Left ventricle myocardium inferior (tissue), 1 donor: Measurements from ENCODE around the gene SPINDOC. TPM values are rescaled to one million over a fixed set of nuclear protein-coding genes. Genes with fewer than 3 reads are reported as not detected.

Experiments
- DNase-seq: peaks from one replicate; pipeline ENCODE4 v3.0.0-alpha.2; 2020
- H3K27ac ChIP-seq: fragments of 200-600 bp; replicated peaks from 2 replicates; pipeline ENCODE4 v1.8.0; 2021
- H3K27me3 ChIP-seq: fragments of 200-600 bp; 2 replicates; pipeline ENCODE4 v1.8.0; 2021; ENCODE audit warnings: low read depth
- H3K36me3 ChIP-seq: fragments of 200-600 bp; 2 replicates; pipeline ENCODE4 v1.8.0; 2021
- H3K4me1 ChIP-seq: fragments of 200-600 bp; 2 replicates; pipeline ENCODE4 v1.8.0; 2021
- H3K4me3 ChIP-seq: fragments of 200-600 bp; 2 replicates; pipeline ENCODE4 v1.8.0; 2021; ENCODE audit warnings: mild to moderate bottlenecking, moderate library complexity
- H3K9me3 ChIP-seq: fragments of 200-600 bp; replicated peaks from 2 replicates; pipeline ENCODE4 v1.8.0; 2021
- CTCF ChIP-seq: fragments of 200-600 bp; IDR thresholded peaks from 2 replicates; pipeline ENCODE4 v1.8.0; 2021; ENCODE audit warnings: antibody characterized with exemption, mild to moderate bottlenecking, borderline replicate concordance
- intact Hi-C: fragments of 100-400 bp; cut with micrococcal nuclease; formaldehyde crosslinking; loops from one replicate; pipeline ENCODE4 v1.11.0; 2022
- total RNA-seq: library from RNA; stranded (reverse); fragmentation: NEBNext Ultra II Directional; extraction: Animal tissue kit (Norgen Biotek cat#: 25700); gene quantifications from one replicate; pipeline ENCODE4 v1.2.1, GENCODE V29; 2021
- donor health status: DM: no; HTN: yes; CAD: no; lungs with severe emphysema.

Gene SPINDOC
- total RNA-seq, 1 donor from 2014 or later = 14.0 TPM

DNA sequence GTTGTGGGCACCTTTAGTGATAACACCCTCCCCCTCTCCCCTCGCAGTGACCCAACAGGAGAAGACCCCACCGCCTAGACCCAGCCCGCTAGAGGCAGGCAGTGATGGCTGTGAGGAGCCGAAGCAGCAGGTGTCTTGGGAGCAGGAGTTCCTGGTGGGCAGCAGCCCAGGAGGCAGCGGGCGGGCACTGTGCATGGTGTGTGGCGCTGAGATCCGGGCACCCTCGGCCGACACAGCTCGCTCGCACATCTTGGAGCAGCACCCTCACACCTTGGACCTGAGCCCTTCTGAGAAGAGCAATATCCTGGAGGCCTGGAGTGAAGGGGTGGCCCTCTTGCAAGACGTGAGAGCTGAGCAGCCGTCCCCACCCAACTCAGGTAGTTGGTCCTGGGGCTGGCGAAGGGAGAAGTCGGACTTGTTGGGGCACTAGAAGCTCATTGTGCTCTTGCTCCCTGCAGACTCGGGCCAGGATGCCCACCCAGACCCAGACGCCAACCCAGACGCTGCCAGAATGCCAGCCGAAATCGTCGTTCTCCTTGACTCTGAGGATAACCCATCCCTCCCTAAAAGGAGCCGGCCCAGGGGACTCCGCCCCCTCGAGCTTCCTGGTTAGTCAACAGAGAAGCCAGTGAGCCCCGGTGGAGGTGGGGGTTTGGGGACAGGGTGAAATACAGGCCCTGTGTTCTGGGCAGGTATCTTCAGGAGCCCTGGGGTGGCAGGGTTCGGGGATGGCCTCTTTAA lies 4.7 kb downstream of the SPINDOC start:
- no peak overlapping the region for H3K27ac ChIP-seq
- H3K4me1 ChIP-seq = peaks cover 24% of the 10 kb centered on the region
- intact Hi-C loops = no loop called here
- H3K9me3 ChIP-seq = no peaks in the 10 kb centered on the region
- peaks cover 56% of the 10 kb centered on the region for H3K36me3 ChIP-seq
- no peak for DNase-seq
- no peak overlapping the region for H3K4me3 ChIP-seq
- no peaks in the 10 kb centered on the region for H3K27me3 ChIP-seq
- no peak for TF ChIP-seq CTCF

DNA sequence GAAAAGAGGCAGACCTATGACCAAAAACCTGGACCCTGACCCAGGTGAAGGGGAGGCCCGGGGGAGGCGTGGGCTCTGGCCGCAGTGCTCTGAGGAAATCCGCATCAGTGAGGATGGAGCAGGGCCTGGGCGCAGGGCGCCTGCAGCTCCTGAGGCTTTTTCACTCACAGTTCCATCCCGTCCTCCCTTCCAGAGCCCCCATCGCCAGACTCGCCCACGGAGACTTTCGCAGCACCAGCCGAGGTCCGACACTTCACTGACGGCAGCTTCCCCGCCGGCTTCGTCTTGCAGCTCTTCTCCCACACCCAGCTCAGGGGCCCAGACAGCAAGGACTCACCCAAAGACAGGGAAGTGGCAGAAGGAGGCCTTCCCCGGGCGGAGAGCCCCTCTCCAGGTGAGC lies 5.4 kb downstream of the SPINDOC start:
- peaks cover 63% of the 10 kb centered on the region for H3K36me3 ChIP-seq

DNA sequence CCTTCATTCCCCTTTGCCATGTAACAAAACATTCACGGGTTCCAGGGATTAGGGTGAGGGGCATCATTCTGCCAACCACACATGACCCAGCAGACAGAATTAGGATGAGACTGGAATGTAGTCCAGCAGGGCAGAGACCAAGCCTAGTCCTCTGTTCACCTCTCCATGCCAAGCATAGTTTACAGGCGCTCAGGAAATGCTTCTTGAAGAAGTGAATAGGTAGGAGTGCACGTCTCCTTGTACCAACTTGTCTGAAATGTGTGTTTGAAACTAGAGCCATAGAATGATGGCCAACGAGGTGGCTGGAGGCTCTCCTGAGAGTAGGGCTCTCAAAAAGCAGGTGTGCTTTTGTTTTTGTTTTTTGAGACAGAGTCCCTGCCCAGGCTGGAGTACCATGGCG lies 8.2 kb downstream of the SPINDOC start:
- Histone ChIP-seq H3K4me1 (no peaks in the 10 kb centered on the region), H3K4me3 (no peak overlapping the region), H3K36me3 (peaks cover 87% of the 10 kb centered on the region), H3K9me3 (no peaks in the 10 kb centered on the region), H3K27ac (no peak overlapping the region), H3K27me3 (no peaks in the 10 kb centered on the region)
- TF ChIP-seq CTCF = no peak
- intact Hi-C loops = no loop called here
- no peak for DNase-seq

More for the DNA sequence above, 5.4 kb downstream of the SPINDOC start:
- Histone ChIP-seq H3K4me3 (no peak overlapping the region), H3K27ac (no peak overlapping the region), H3K4me1 (peaks cover 21% of the 10 kb centered on the region), H3K9me3 (no peaks in the 10 kb centered on the region), H3K27me3 (no peaks in the 10 kb centered on the region)
- TF ChIP-seq CTCF = no peak
- no peak for DNase-seq
- intact Hi-C loops = no loop called here

GRCh38 chr11:63826471-63827190 lies 13.4 kb downstream of the SPINDOC start:
- no peak for TF ChIP-seq CTCF
- no peak overlapping the region for H3K4me3 ChIP-seq
- H3K27ac ChIP-seq = no peak overlapping the region
- no peaks in the 10 kb centered on the region for H3K27me3 ChIP-seq
- H3K4me1 ChIP-seq = no peaks in the 10 kb centered on the region
- intact Hi-C loops = no loop called here
- peaks cover 62% of the 10 kb centered on the region for H3K36me3 ChIP-seq
- no peak for DNase-seq
- no peaks in the 10 kb centered on the region for H3K9me3 ChIP-seq

GRCh38 chr11:63829823-63830489 lies 16.7 kb downstream of the SPINDOC start:
- intact Hi-C loops = no loop called here
- Histone ChIP-seq H3K9me3 (no peaks in the 10 kb centered on the region), H3K27ac (no peak overlapping the region), H3K4me3 (no peak overlapping the region), H3K27me3 (no peaks in the 10 kb centered on the region), H3K36me3 (peaks cover 29% of the 10 kb centered on the region), H3K4me1 (no peaks in the 10 kb centered on the region)
- DNase-seq = no peak
- peak; percentile 36 for TF ChIP-seq CTCF
